Pancreas (tissue), 10 donors: Measurements from ENCODE around the gene PTPN12. TPM values are rescaled to one million over a fixed set of nuclear protein-coding genes. Genes with fewer than 3 reads are reported as not detected.
A peak's percentile ranks its signal among the peaks of the same experiment; 100 is the strongest.

Experiments used
- ATAC-seq, 4 donors: fragments of 200-7000 bp; cut with Tn5 transposase; one replicate each; pipeline versions ENCODE4 v1.8.0 to v1.9.1; 2020; ENCODE audit warnings: mild to moderate bottlenecking in 4 of 4, moderate library complexity in 4 of 4
- DNase-seq, 6 donors: peaks; one replicate each; pipeline ENCODE4 v3.0.0-alpha.2; 2020
- FAIRE-seq: peaks from 2 replicates; lab custom pipeline; 2012; peaks lifted over from hg19 to GRCh38; lab: Jason Lieb, UNC
- H3K27ac ChIP-seq, 4 donors: fragments of 200-600 bp; sonication (generic); 1 replicate in 3 of 4; 2 replicates in 1 of 4; pipeline versions ENCODE4 v1.5.0 to v1.8.0; 2020
- H3K27me3 ChIP-seq, 4 donors: fragments of 200-600 bp; one replicate each; pipeline ENCODE4 v1.8.0; 2021
- H3K36me3 ChIP-seq, 3 donors: fragments of 200-600 bp; sonication (generic) in 1 of 3; one replicate each; pipeline versions ENCODE4 v1.5.0 to v1.8.0; 2020 to 2021
- H3K4me1 ChIP-seq, 3 donors: fragments of 200-600 bp; one replicate each; pipeline ENCODE4 v1.8.0; 2021
- H3K4me3 ChIP-seq, 4 donors: fragments of 200-600 bp; sonication (generic) in 2 of 4; one replicate each; pipeline versions ENCODE4 v1.5.0 to v1.8.0; 2020 to 2021
- H3K9me3 ChIP-seq, 4 donors: fragments of 200-600 bp; one replicate each; pipeline ENCODE4 v1.8.0; 2021
- WGBS, 2 donors: extraction: QIAGEN DNeasy Blood & Tissue Kit; methylation state at CpG; one replicate each; pipeline ENCODE4 v1.1.7; 2013; 5-methylcytosine and 5-hydroxymethylcytosine counted together
- intact Hi-C, 3 donors: fragments of 100-400 bp; cut with DNase I; formaldehyde crosslinking; loops; one replicate each; pipeline versions ENCODE4 v1.11.1 to v1.14.2; 2022
- polyA plus RNA-seq, 2 donors: library from polyadenylated mRNA; stranded (reverse); fragments of 200-250 nt; gene quantifications; one replicate each; pipeline ENCODE4 v1.2.3, GENCODE V29; 2013
- total RNA-seq, 6 donors: library from RNA; stranded (reverse); fragmentation: NEBNext Ultra II Directional in 4 of 6; extraction: Animal tissue kit (Norgen Biotek cat#: 25700) in 4 of 6; gene quantifications; one replicate each; pipeline versions ENCODE4 v1.2.1 to v1.2.4, GENCODE V29; 2021 to 2023
- TF ChIP-seq, protein P1 (sequence below), 4 donors: fragments of 200-600 bp; sonication (generic) in 3 of 4; IDR thresholded peaks; one replicate each; pipeline versions ENCODE4 v1.5.0 to v1.8.0; 2021; ENCODE audit warnings: antibody characterized with exemption in 4 of 4
- donor health status: healthy with polysubstance abuse.
- donor health status: DM: no; HTN: no; CAD: no; lungs with moderate emphysema.
- donor health status: DM: no; HTN: no; CAD: no.
- donor health status: control.
- donor health status: control.
- donor health status: Bipolar disorder and iron deficiency.
- donor health status: DM: yes; HTN: yes; CAD: no.
- donor health status: DM: no; HTN: no; CAD: no.
- donor health status: DM: no; HTN: no; CAD: no.
- donor health status: DM: yes; HTN: yes; CAD: no.

The PTPN12 gene
- total and polyA plus RNA-seq, 8 donors, result 12.0 to 42.9 (median 21.1) TPM

- WGBS, 2 donors, result 26 to 30% methylated on average over 9 of the region's 9 CpGs
- intact Hi-C loops, result no loop called here
- peak; percentile 4 to 34 (median 21) for ATAC-seq
- Histone ChIP-seq H3K27ac (peak overlapping the region in 3 of 4 donors; percentile 63 to 85 (median 82)), H3K27me3 (no peaks in the 10 kb centered on the region), H3K4me1 (peaks cover 26 to 59% (median 56%) of the 10 kb centered on the region in 3 donors), H3K36me3 (no peaks in the 10 kb centered on the region), H3K4me3 (no peak overlapping the region), H3K9me3 (no peaks in the 10 kb centered on the region)
- TF ChIP-seq, protein P1, sequence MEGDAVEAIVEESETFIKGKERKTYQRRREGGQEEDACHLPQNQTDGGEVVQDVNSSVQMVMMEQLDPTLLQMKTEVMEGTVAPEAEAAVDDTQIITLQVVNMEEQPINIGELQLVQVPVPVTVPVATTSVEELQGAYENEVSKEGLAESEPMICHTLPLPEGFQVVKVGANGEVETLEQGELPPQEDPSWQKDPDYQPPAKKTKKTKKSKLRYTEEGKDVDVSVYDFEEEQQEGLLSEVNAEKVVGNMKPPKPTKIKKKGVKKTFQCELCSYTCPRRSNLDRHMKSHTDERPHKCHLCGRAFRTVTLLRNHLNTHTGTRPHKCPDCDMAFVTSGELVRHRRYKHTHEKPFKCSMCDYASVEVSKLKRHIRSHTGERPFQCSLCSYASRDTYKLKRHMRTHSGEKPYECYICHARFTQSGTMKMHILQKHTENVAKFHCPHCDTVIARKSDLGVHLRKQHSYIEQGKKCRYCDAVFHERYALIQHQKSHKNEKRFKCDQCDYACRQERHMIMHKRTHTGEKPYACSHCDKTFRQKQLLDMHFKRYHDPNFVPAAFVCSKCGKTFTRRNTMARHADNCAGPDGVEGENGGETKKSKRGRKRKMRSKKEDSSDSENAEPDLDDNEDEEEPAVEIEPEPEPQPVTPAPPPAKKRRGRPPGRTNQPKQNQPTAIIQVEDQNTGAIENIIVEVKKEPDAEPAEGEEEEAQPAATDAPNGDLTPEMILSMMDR (IDR thresholded peaks at IDR 0.05), result no peak
- peak in 2 of 6 donors; percentile 28 to 37 for DNase-seq
- FAIRE-seq, result no peak
These were observed 146.9 kb downstream of the PTPN12 start for GRCh38 chr7:77684030-77684429.

DNA sequence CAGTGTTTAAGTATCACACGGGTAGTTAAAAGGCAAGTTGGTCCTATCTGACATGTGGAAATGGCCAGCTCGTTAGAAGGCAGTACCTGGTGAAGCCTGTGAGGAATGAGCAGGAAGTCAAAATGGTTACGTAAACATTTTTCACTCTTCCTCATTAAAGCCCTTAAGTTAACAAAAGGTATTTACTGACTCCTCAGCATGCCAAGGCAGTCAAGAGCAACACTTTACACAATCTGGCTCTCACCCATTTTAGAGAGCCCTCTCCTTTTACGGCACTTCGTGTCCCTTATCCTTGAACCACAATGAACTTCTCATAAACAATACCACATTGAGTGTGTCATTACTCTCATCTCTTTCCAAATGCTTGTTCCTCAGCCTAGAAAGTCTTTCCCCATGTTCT is 148.1 kb downstream of the PTPN12 start:
- H3K4me3 ChIP-seq, result peak overlapping the region in 1 of 4 donors; percentile 16
- DNase-seq (peak in 3 of 6 donors; percentile 37 to 57 (median 46)), ATAC-seq (peak; percentile 87 to 94 (median 88)), FAIRE-seq (no peak)
- peaks cover 29 to 57% (median 47%) of the 10 kb centered on the region in 3 donors for H3K4me1 ChIP-seq
- TF ChIP-seq, protein P1 (IDR thresholded peaks at IDR 0.05), result no peak
- intact Hi-C loops, result no loop called here
- H3K36me3 ChIP-seq, result no peaks in the 10 kb centered on the region
- no peaks in the 10 kb centered on the region for H3K27me3 ChIP-seq
- H3K27ac ChIP-seq, result peak overlapping the region; percentile 61 to 85 (median 72)
- no peaks in the 10 kb centered on the region for H3K9me3 ChIP-seq
- WGBS, 2 donors, result 4 to 6% methylated on average over 5 of the region's 5 CpGs

DNA sequence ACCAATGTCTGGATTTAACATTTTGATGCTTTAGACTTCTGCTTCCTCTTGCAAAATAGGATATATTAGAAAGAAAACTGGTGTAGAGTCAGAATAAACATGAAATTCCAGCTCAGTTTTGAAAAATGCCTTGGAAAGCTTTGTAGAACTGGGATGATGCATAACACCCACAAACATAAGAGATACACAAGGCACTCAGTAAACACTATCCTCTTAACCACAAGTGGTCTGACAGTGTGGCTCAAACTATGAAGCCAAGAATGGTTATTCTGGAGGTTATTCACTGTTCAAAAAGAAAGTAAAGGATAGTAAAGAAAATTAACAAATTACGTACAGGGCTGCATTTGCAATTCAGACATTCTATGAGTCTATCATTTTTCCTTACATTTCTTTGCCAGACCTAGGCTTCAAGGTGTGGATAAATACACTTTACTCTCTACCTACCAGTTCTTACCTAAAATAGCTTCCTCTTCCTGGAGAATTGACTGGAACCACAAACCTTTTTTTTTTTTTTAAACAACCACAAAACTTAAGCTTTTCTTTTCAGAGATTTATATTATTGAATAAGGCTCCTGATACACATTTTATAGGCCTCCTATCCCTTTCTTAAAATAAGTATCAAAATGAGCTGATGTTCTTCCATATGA is 150.1 kb downstream of the PTPN12 start:
- FAIRE-seq (no peak), ATAC-seq (no peak), DNase-seq (no peak)
- Histone ChIP-seq H3K27ac (peak overlapping the region in 2 of 4 donors; percentile 74 to 85), H3K27me3 (no peaks in the 10 kb centered on the region), H3K36me3 (no peaks in the 10 kb centered on the region), H3K4me1 (peaks cover 30 to 54% (median 33%) of the 10 kb centered on the region in 3 donors), H3K4me3 (no peak overlapping the region), H3K9me3 (no peaks in the 10 kb centered on the region)
- intact Hi-C loops, result no loop called here
- TF ChIP-seq, protein P1 (IDR thresholded peaks at IDR 0.05), result no peak
- WGBS, 2 donors, result 82 to 87% methylated on average over 1 of the region's 1 CpG

- Histone ChIP-seq H3K27me3 (no peaks in the 10 kb centered on the region), H3K4me3 (no peak overlapping the region), H3K27ac (peak overlapping the region in 2 of 4 donors; percentile 74 to 85), H3K36me3 (no peaks in the 10 kb centered on the region), H3K9me3 (no peaks in the 10 kb centered on the region), H3K4me1 (peaks cover 30 to 54% (median 37%) of the 10 kb centered on the region in 3 donors)
- ATAC-seq, result no peak
- WGBS, 2 donors, result 94 to 98% methylated on average over 1 of the region's 1 CpG
- DNase-seq, result no peak
- TF ChIP-seq, protein P1 (IDR thresholded peaks at IDR 0.05), result no peak
- intact Hi-C loops, result no loop called here
- no peak for FAIRE-seq
These were observed 150.7 kb downstream of the PTPN12 start for GRCh38 chr7:77687747-77688144.

Other genes starting within 250 kb of the PTPN12 start
- 10 to 100 TPM in 1 of 6 donors, 1 to 10 TPM in 5; 5.3 to 12.1 (median 7.8) TPM for gene GSAP, start 120.9 kb upstream of the PTPN12 start, total RNA-seq
- 10 to 100 TPM; 14.1 to 22.7 TPM for gene GSAP, start 120.9 kb upstream of the PTPN12 start, polyA plus RNA-seq
- gene RSBN1L, start 159.2 kb downstream of the PTPN12 start, total RNA-seq, result 10 to 100 TPM in 2 of 6 donors, 1 to 10 TPM in 4; 7.6 to 14.3 (median 9.0) TPM
- 1 to 10 TPM; 5.0 to 9.7 TPM for gene RSBN1L, start 159.2 kb downstream of the PTPN12 start, polyA plus RNA-seq